RWPE1 (cell line): ENCODE data around the gene KCNMA1.

Experiments
- CTCF ChIA-PET: fragments of 350-600 bp; sonication (Branson Sonifier 250); formaldehyde crosslinking; extraction: SDS; loops from one replicate; lab custom pipeline; 2021; lab: Yijun Ruan, JAX
- POLR2A ChIA-PET: fragments of 400-600 bp; formaldehyde crosslinking; extraction: SDS; loops from one replicate; lab custom pipeline; 2020; ENCODE audit warnings: antibody characterized with exemption; ENCODE audit not compliant: low non-redundant PET; lab: Yijun Ruan, JAX
- DNase-seq: peaks from one replicate; pipeline ENCODE4 v3.0.0; 2012; ENCODE audit warnings: low spot score
- H3K27ac ChIP-seq: fragments of 450-650 bp; 2 replicates; pipeline ENCODE4 v1.5.1; 2017
- TF ChIP-seq, protein P1 (sequence below): fragments of 450-650 bp; conservative IDR thresholded peaks from 2 replicates; pipeline ENCODE4 v1.5.1; 2017; ENCODE audit warnings: low read depth, mild to moderate bottlenecking

The KCNMA1 gene

DNA sequence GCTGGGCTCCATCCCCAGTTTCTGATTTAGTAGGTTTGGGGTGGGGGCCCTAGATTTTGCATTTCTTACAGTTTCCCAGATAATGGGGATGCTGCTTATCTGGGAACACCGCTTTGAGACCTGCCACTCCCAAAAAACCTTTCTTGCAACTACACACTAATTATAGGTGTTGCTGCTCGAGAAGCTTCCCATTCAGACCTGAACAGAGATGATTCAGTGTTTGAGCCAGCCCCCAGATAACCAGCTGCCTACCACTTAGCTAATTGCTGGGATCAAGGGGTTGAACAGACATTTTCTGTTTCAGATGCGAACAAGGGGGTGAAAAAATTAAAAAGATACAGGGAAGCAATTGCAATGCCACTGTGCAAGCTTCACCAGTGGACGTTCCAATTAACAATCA lies 448.5 kb downstream of the KCNMA1 start:
- TF ChIP-seq, protein P1, sequence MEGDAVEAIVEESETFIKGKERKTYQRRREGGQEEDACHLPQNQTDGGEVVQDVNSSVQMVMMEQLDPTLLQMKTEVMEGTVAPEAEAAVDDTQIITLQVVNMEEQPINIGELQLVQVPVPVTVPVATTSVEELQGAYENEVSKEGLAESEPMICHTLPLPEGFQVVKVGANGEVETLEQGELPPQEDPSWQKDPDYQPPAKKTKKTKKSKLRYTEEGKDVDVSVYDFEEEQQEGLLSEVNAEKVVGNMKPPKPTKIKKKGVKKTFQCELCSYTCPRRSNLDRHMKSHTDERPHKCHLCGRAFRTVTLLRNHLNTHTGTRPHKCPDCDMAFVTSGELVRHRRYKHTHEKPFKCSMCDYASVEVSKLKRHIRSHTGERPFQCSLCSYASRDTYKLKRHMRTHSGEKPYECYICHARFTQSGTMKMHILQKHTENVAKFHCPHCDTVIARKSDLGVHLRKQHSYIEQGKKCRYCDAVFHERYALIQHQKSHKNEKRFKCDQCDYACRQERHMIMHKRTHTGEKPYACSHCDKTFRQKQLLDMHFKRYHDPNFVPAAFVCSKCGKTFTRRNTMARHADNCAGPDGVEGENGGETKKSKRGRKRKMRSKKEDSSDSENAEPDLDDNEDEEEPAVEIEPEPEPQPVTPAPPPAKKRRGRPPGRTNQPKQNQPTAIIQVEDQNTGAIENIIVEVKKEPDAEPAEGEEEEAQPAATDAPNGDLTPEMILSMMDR = no peak
- CTCF ChIA-PET = interaction anchor here (0.7 kb wide), 1 partner anchor 583 kb away, joined by 3 read pairs; no protein-coding TSS in a partner anchor
- H3K27ac ChIP-seq = no peak overlapping the region
- POLR2A ChIA-PET = no interaction called here
- no peak for DNase-seq

DNA sequence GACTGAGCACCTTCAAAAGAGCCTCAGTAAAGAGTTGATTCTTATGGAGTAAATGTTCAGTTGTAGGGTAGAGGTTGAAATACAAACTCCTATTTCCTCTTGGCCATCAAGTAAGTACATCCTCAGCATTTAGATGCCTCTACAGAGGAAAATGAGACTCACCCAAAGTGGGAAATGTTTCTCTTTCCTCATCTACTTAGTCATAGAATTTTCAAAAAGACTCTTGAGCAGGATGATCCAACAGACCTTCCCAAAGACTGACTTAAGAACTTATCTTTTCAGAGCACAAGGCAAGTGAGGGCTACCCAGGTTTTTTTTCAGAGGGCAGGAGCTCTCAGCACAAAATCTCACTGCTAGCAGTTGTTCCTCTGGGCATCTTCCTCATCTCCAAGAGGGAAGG lies 449.1 kb downstream of the KCNMA1 start:
- DNase-seq = no peak
- ChIA-PET CTCF (interaction anchor here (0.6 to 1.2 kb wide), 3 partner anchors 23 to 579 kb away, joined by 3 to 8 read pairs (median 3); no protein-coding TSS in a partner anchor), POLR2A (no interaction called here)
- H3K27ac ChIP-seq = no peak overlapping the region
- TF ChIP-seq, protein P1 = no peak

GRCh38 chr10:77188000-77188395 lies 449.6 kb downstream of the KCNMA1 start:
- ChIA-PET POLR2A (no interaction called here), CTCF (interaction anchor here (0.6 to 1.2 kb wide), 5 partner anchors 10 to 579 kb away, joined by 3 to 8 read pairs (median 3); no protein-coding TSS in a partner anchor)
- TF ChIP-seq, protein P1 = no peak

GRCh38 chr10:77187376-77187999 lies 450.1 kb downstream of the KCNMA1 start:
- CTCF ChIA-PET = interaction anchor here (0.6 to 1.2 kb wide), 5 partner anchors 10 to 580 kb away, joined by 3 to 8 read pairs (median 3); no protein-coding TSS in a partner anchor
- TF ChIP-seq, protein P1 = no peak
- H3K27ac ChIP-seq = no peak overlapping the region
- no peak for DNase-seq
- POLR2A ChIA-PET = no interaction called here

More at GRCh38 chr10:77188000-77188395, 449.6 kb downstream of the KCNMA1 start:
- DNase-seq = no peak
- H3K27ac ChIP-seq = no peak overlapping the region

GRCh38 chr10:77186936-77187335 lies 450.7 kb downstream of the KCNMA1 start:
- DNase-seq = no peak
- TF ChIP-seq, protein P1 = no peak
- CTCF ChIA-PET = interaction anchor here (0.6 to 0.8 kb wide), 2 partner anchors 11 to 17 kb away, joined by 3 read pairs; no protein-coding TSS in a partner anchor
- no peak overlapping the region for H3K27ac ChIP-seq
- POLR2A ChIA-PET = no interaction called here

DNA sequence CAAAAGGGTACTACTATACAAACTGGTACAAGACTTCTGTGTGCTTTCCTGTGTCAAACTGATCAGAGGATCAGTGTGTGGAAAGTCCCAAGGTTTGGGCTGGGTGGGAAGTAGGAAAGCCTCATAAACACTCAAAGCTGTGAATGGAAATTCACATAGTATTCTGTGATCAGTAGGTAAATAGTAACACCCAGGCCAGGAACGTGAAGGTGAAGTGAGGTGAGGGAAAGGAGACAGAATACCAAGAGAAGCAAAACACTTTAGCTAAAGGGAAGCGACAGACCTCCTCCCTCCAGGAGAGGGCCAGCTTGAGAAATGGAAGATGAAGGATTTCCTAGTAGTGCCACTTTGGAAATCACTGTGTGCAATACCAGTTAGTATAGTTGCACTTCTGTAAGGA lies 451.9 kb downstream of the KCNMA1 start:
- no peak for DNase-seq
- CTCF ChIA-PET = no interaction called here
- POLR2A ChIA-PET = no interaction called here
- TF ChIP-seq, protein P1 = no peak
- H3K27ac ChIP-seq = no peak overlapping the region
